OCI-LY7 (cell line): ENCODE data around the gene MEGF8. TPM values are rescaled to one million over a fixed set of nuclear protein-coding genes. Genes with fewer than 3 reads are reported as not detected.

Experiments
- BruUV-seq: library from RNA; stranded (reverse); fragments of 400-500 nt; replicated peaks from 2 replicates; lab custom pipeline; 2021; lab: Mats Ljungman, UMichigan
- CTCF ChIA-PET: fragments of 300-600 bp; sonication (Branson Sonifier 250); formaldehyde crosslinking; loops from one replicate; lab custom pipeline; 2022; ENCODE audit warnings: antibody characterized with exemption; ENCODE audit not compliant: unreplicated experiment; lab: Charles Lee
- POLR2A ChIA-PET: fragments of 300-600 bp; sonication (Branson Sonifier 250); formaldehyde crosslinking; loops from one replicate; lab custom pipeline; 2022; ENCODE audit warnings: antibody characterized with exemption; lab: Charles Lee
- DNase-seq: peaks from one replicate; pipeline ENCODE4 v3.0.0-alpha.2; 2015; ENCODE audit warnings: low spot score
- H2AFZ ChIP-seq: fragments of 200-600 bp; sonication (generic), shearing (Covaris generic); 2 replicates; pipeline ENCODE4 v1.6.1; 2014; ENCODE audit warnings: mild to moderate bottlenecking, antibody characterized with exemption, low read length, moderate library complexity
- H3K27ac ChIP-seq: fragments of 200-600 bp; sonication (generic); 2 replicates; pipeline ENCODE4 v1.5.1; 2014; ENCODE audit warnings: mixed run types, low read depth, mild to moderate bottlenecking, moderate library complexity, low read length, inconsistent platforms; ENCODE audit not compliant: poor library complexity, severe bottlenecking
- H3K36me3 ChIP-seq: fragments of 200-600 bp; sonication (generic); 2 replicates; pipeline ENCODE4 v1.6.1; 2014; ENCODE audit warnings: mild to moderate bottlenecking, antibody characterized with exemption, low read length, moderate library complexity, mixed read lengths; ENCODE audit not compliant: insufficient read depth
- H3K4me1 ChIP-seq: fragments of 200-600 bp; sonication (generic); 2 replicates; pipeline ENCODE4 v1.5.1; 2014; ENCODE audit warnings: mild to moderate bottlenecking, low read length; ENCODE audit not compliant: insufficient read depth, poor library complexity, severe bottlenecking
- H3K4me2 ChIP-seq: fragments of 200-600 bp; sonication (generic); 2 replicates; pipeline ENCODE4 v1.6.1; 2014; ENCODE audit warnings: mild to moderate bottlenecking, low read length
- H3K4me3 ChIP-seq: fragments of 200-600 bp; sonication (generic); 2 replicates; pipeline ENCODE4 v1.5.1; 2014; ENCODE audit warnings: mild to moderate bottlenecking, low read depth, low read length; ENCODE audit not compliant: poor library complexity, severe bottlenecking
- H3K79me2 ChIP-seq: fragments of 200-600 bp; sonication (generic); 2 replicates; pipeline ENCODE4 v1.6.1; 2016; ENCODE audit warnings: low read depth, mild to moderate bottlenecking, low read length, moderate library complexity, mixed read lengths; ENCODE audit not compliant: insufficient read depth
- H3K9me2 ChIP-seq: fragments of 200-600 bp; sonication (generic); 2 replicates; pipeline ENCODE4 v1.6.1; 2016; ENCODE audit warnings: mild to moderate bottlenecking, low read length, mixed read lengths; ENCODE audit not compliant: insufficient read depth
- H3K9me3 ChIP-seq: fragments of 200-600 bp; sonication (generic); 2 replicates; pipeline ENCODE4 v1.6.1; 2014; ENCODE audit warnings: mild to moderate bottlenecking, mixed run types, low read length, mixed read lengths
- H4K20me1 ChIP-seq: fragments of 200-600 bp; sonication (generic); 2 replicates; pipeline ENCODE4 v1.6.1; 2014; ENCODE audit warnings: mild to moderate bottlenecking, antibody characterized with exemption, low read length, moderate library complexity, mixed read lengths; ENCODE audit not compliant: insufficient read depth
- CTCF ChIP-seq: fragments of 200-600 bp; sonication (generic); conservative IDR thresholded peaks from 2 replicates; pipeline ENCODE4 v1.5.1; 2014; ENCODE audit warnings: mild to moderate bottlenecking, antibody characterized with exemption, low read length, moderate library complexity, mixed read lengths
- EZH2phosphoT487 ChIP-seq: fragments of 200-600 bp; sonication (generic); IDR thresholded peaks from 2 replicates; pipeline ENCODE4 v1.6.1; 2018; ENCODE audit warnings: low read depth, borderline replicate concordance, mild to moderate bottlenecking, mixed run types, antibody characterized with exemption, low read length, moderate library complexity, mixed read lengths
- intact Hi-C: fragments of 100-400 bp; cut with micrococcal nuclease; formaldehyde crosslinking; loops from one replicate; pipeline ENCODE4 v1.10.0; 2022; ENCODE audit not compliant: unreplicated experiment
- total RNA-seq, 2 experiments: library from RNA; depleted of rRNA in 1 of 2; stranded (reverse); fragments of >200 nt in 1 of 2; shearing (Covaris generic) in 1 of 2; gene quantifications; 2 replicates each; pipeline ENCODE4 v1.2.3, GENCODE V29; 2014 to 2022

Gene MEGF8
- total RNA-seq, 2 experiments from 2014 or later: 10.5 to 14.7 TPM

- Histone ChIP-seq H3K9me3 (no peaks in the 10 kb centered on the region), H3K9me2 (no peaks in the 10 kb centered on the region), H3K4me2 (no peak overlapping the region), H3K4me3 (no peak overlapping the region), H2AFZ (no peak overlapping the region), H3K36me3 (peaks cover 89% of the 10 kb centered on the region), H3K4me1 (peaks cover 13% of the 10 kb centered on the region), H4K20me1 (no peaks in the 10 kb centered on the region), H3K27ac (no peak overlapping the region), H3K79me2 (peaks cover 4% of the 10 kb centered on the region; the same call in 1 of the 2 replicates)
- peak; percentile 71 for DNase-seq
- TF ChIP-seq CTCF (peak; percentile 85), EZH2phosphoT487 (no peak)
- intact Hi-C loops: no loop called here
- BruUV-seq: no TSS peak
- POLR2A ChIA-PET: no interaction called here
- CTCF ChIA-PET: no interaction called here
Measured at GRCh38 chr19:42290523-42291434, 34.7 kb upstream of the MEGF8 start.

- Histone ChIP-seq H3K4me2 (no peak overlapping the region), H2AFZ (no peak overlapping the region), H3K9me3 (no peaks in the 10 kb centered on the region), H3K27ac (no peak overlapping the region), H3K79me2 (no peaks in the 10 kb centered on the region), H4K20me1 (no peaks in the 10 kb centered on the region), H3K36me3 (peaks cover 95% of the 10 kb centered on the region), H3K4me1 (peaks cover 6% of the 10 kb centered on the region), H3K9me2 (no peaks in the 10 kb centered on the region), H3K4me3 (no peak overlapping the region)
- intact Hi-C loops: no loop called here
- no peak for DNase-seq
- TF ChIP-seq CTCF (no peak), EZH2phosphoT487 (no peak)
- ChIA-PET POLR2A (no interaction called here), CTCF (no interaction called here)
- no TSS peak for BruUV-seq
Measured at GRCh38 chr19:42291435-42291810, 34.0 kb upstream of the MEGF8 start.
